GM04503 (cell line): Measurements from ENCODE around the gene KCNMB2.

Source experiments
- DNase-seq: peaks from one replicate; pipeline ENCODE4 v3.0.0-alpha.2; 2012; ENCODE audit warnings: low read depth

KCNMB2 gene

GRCh38 chr3:178568911-178569310 lies 32.7 kb downstream of the KCNMB2 start:
- no peak for DNase-seq

DNA sequence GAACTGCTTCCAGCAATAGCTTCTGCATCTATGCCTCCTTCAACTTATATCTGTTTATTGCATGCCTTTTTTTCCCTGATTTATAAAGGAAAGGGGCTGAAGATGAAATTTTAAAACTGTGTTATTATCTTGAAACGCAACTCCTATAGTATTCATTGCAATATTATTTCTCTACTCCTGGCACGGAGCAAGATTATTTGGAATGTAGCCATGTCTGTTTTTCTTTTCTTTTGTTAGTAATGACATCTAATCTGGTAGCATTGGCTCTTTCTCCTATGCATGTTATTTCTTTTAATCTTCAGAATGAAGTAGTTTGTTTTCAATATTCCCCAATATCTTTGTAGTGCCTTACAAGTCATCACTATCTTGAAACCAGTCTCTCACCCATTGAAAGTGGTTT lies 33.6 kb downstream of the KCNMB2 start:
- DNase-seq: no peak

DNA sequence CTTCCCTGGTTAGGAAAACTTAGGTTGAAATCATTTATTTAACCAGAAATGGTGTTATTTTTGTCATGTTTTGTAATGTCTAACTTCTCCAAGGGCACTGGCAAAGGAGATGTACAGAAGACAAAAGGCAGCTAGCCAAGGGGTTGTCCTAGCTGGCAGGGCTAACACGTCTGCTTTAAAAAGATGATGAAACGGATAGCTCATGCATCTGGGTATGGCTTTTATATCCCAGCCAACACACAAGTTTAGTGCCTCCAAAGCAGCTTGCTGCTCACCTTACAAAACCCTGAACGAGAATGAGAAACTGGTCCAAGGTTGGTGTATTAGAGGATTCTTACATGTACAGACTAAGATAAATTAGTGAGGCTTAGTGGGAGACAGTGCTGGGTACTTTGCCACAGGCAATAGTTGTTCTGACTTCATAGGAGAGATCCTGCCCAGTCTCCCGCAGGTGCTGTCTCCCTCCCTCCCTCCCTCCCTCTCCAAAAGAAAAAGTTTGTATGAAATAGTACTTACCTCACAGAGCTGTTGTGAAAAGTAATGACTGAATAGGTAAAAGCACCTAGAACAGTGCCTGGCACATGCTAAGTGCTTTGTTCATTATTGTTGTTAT lies 47.8 kb downstream of the KCNMB2 start:
- no peak for DNase-seq

DNA sequence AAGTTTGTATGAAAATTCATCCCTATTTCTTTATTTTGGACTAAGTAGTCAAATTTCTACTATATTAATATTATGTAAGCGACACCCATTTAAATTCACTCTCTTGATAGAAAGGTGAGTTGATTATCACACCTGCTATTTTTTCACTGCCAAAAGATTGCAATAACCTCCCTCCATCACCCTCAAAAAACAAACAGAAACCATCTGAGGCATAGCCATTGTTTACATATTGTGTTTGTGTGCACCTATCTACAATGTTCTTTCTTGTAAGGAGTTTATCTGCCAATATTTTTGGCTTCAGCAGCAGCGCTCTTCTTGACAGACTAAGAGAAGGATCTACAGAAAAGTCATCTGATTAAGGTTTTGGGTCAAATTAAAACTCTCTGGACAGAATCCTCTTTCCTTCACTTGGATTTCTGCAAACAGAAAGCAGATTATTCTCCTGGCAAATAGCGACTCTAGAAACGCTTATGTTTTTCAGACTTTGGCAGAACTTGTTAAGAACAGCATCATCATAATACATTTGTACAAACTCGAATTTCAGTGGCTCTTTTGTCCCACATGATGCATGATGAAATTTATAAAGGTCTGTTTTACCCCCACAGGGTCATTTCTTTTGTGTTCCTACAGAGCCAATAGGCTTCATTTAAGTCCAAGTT lies 48.6 kb downstream of the KCNMB2 start:
- no peak for DNase-seq

DNA sequence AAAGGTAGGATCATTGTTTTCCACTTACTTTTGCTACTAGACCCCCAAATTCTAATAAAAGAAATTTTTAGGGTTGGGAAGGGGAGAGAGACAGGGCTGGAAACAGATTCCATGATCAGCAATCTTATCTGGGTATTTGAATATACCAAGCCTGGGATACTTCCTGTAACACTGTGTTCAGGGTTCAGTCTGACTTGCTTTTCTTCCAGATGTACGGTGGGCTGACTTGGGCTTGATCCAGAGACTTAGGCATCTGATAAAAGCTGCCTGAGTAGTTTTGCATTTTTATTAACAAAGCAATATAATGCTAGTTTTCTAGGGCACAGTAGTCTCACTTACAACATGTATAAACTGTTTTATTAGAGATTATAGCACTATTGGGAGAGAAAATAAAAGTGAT lies 49.2 kb downstream of the KCNMB2 start:
- DNase-seq: no peak

GRCh38 chr3:178586076-178586475 lies 49.8 kb downstream of the KCNMB2 start:
- DNase-seq: no peak

- DNase-seq: no peak
Measured at GRCh38 chr3:178588628-178589027, 52.4 kb downstream of the KCNMB2 start.

DNA sequence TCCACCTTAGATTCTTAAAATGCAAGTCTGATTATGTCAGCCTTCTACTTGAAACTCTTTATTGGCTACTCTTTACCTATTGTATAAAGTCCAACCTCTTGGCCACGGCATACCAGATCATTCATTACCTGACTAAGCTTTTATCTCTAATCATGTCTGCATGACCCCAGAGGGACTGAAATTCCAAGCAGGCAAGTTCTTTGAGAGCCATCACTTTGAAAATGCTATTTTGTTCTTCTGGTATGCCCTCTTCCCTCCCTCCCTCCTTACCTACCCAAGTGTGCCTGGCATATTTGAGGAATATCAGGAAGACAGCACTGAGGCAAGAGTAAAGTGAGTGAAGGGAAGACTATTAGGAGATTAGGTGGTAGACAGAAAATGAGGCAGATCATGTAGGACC lies 57.5 kb downstream of the KCNMB2 start:
- DNase-seq: no peak

DNA sequence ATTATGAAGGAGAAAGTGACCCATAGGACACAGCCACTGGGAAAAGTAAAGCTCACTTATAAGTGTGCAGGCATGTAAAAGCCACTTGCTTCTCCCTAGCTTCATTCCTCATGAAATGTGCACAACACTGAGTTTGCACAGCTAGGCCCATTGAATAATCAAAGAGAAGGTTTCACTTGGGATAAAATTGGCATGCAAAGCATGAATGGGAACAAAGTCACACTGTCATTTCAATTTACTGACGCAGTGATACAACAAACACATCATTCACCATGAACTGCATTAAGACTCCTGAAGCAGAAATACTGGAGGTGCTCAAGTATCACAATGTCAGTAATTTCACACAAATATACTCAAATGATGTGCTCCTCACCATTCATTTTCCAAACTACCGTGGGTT lies 61.1 kb downstream of the KCNMB2 start:
- no peak for DNase-seq

GRCh38 chr3:178602856-178603255 lies 66.6 kb downstream of the KCNMB2 start:
- DNase-seq: no peak

- no peak for DNase-seq
Measured at GRCh38 chr3:178603735-178604134, 67.5 kb downstream of the KCNMB2 start.

- DNase-seq: peak; percentile 6
Measured at GRCh38 chr3:178618197-178618596, 82.0 kb downstream of the KCNMB2 start.

DNA sequence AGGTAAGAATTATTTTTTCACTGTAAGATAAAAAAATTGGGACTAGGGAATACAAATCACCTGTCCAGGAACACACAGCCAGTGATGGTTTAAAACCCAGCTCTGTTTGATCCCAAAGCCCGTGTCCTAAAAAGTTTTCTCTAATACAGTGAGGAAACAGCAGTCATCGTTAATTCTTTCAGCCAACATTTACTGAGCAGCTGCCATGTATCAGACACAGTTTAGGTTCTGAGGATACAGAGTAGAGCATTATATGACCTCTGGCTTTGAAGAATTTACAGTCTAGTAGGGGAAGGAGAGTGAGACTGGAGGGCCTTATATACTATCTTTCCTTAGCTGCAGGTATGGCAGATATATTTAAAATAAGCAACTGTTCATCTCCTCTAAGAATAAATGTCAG lies 82.7 kb downstream of the KCNMB2 start:
- no peak for DNase-seq

DNA sequence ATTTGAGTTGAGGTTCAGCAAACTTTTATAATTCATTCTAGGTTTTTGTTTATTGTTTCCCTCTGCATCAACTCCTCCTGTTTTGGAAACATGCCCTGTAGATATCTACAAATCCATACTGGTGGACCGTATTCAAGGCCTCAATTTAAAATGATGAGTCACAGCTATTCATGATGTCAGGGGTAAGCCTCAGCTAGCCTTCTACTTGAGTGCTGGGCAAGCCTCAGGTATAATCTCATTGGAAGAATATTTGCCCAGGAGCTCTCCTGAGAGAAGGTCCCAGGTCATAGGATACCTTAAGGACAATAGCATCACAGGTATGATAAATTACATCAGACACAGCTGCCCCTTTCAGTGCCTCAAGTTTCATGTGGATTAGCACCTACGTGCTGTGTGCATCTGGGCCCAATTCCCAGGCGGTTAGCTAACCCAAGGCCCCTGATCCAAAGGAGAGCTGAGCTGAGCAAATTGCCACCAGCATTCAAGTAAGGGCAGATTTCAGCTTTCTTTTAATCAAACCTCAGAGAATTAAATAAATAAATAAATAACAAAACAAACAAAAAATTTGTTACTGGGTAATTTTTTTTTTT lies 87.5 kb downstream of the KCNMB2 start:
- DNase-seq: no peak

DNA sequence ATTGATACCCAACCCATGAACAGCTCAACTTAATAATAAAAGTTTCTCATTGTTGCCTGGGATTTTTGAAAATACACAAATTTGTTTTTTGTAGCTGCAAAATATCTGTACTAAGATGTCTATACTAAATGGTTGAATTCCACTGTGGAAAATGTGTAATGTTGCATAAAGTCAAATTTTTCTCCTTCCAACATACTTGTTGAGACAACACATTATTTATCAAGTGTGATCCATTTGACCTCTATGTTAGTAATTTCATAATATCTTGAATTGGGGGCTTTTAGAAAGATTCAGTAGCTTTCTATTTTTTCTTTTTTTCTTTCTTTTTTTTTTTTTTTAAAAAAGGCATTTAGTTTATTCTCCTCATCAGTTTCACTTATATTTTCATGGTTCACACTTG lies 88.0 kb downstream of the KCNMB2 start:
- no peak for DNase-seq

GRCh38 chr3:178625053-178625600 lies 88.9 kb downstream of the KCNMB2 start:
- DNase-seq: no peak

DNA sequence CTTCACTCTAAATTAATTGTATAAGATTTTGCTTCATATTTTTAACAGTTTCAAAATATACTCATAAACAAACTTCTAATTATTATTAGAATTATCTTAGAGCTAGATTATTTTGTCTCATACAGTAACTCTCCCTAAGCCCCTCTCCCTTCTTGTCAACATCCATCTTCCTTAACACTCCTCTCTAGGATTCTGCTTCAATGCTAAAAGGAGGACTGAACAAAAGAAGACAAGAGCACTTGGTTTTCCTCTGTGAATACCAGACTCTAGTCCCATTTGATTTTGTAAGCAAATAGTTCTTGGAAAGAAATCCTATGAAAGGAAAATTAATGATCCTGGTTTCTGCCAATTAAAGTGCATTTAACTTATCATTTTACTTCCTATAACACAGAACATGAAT lies 91.8 kb downstream of the KCNMB2 start:
- no peak for DNase-seq

- DNase-seq: no peak
Measured at GRCh38 chr3:178629430-178630178, 93.4 kb downstream of the KCNMB2 start.

- no peak for DNase-seq
Measured at GRCh38 chr3:178631950-178632349, 95.7 kb downstream of the KCNMB2 start.

DNA sequence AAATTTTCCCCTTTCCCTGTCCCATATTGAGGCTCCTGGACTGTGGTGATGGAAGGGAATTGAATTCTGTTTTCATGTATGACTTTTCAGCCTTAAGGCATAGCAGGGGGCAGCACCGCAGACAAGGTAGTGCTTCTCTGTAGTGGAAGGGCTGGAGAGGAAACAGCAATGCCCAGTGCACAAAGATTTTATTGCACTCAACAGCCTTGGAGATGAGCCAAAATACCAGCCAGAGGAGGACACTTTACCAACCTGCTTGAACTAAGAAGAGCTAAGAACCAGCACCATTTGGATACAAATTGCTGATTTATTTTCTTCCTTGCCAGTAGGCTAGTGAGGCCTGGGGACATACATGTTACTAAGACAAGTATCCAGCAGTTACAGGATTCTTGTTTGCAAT lies 98.7 kb downstream of the KCNMB2 start:
- DNase-seq: no peak

DNA sequence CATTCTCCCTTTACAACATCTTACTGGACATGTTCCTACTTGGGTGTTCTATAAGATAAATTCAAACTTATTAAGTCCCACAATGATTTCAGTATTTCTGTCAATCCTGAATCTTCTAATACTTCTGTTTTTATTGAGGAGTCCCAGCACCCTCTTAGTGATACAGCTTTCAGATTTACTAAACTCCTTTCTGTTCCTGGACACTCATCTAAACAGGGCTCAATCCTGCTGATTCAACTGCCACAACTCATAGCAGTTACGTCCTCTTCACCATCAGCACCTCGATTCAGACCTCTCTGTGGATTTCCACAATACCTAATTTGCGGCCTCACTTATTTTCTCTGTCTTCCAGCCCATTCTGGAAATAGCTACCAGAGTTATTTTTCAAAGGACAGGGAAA lies 101.6 kb downstream of the KCNMB2 start:
- no peak for DNase-seq

- no peak for DNase-seq
Measured at GRCh38 chr3:178645503-178645902, 109.3 kb downstream of the KCNMB2 start.
